A549 treated with GW870086 at 1 μM for 4 hours (cell line): Measurements from ENCODE around the gene FADS1. TPM values are rescaled to one million over a fixed set of nuclear protein-coding genes. Genes with fewer than 3 reads are reported as not detected.

Source experiments
- total RNA-seq: library from RNA; stranded (reverse); fragments of 200-300 nt; extraction: Qiagen RNA extraction; gene quantifications from 5 replicates; pipeline ENCODE4 v1.2.3, GENCODE V29; 2022; ENCODE audit warnings: low read depth

The FADS1 gene
- total RNA-seq: 119 to 158 TPM (median 150 TPM) in 5 replicates

DNA sequence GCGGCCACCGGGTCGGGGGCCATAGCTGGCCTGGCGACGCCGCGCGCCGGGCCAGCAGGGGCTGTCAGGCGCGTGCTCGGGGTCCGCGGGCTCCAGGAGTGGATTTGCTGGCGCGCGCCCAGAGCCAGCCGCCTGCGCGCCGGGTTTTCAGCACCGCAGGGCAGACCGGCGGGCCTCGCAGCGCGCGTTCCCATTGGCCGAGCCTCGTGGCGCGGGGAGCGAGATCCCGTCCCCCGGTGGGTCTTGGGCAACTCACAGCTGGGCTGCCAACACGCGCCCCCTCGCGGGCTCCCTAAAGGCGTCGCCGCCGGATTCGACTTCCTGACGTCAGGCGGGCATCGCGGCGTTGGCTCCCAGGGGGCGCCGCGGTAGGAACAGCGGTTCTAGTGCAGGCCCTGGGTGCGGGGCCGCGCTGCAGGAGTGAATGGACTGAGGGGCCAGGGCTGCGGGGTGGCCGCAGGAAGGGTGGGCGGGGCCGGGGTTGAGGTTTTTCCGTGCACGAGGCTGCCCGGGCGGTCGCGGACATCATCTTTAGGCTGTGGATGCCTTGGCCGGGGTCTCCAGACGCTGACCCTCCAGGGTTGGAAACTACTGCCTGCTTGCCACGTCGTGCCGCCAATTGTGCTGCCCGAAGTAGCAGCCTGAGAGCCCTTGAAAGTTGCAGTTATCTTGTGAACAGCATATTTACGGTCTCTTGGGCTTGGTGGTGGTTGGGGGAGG is at the start of gene FADS1:
Gene FADS1, minus strand, starts transcription at position 268 of the 720 bp plus-strand sequence. Its CDS starts 74 bp downstream, at position 194.

DNA sequence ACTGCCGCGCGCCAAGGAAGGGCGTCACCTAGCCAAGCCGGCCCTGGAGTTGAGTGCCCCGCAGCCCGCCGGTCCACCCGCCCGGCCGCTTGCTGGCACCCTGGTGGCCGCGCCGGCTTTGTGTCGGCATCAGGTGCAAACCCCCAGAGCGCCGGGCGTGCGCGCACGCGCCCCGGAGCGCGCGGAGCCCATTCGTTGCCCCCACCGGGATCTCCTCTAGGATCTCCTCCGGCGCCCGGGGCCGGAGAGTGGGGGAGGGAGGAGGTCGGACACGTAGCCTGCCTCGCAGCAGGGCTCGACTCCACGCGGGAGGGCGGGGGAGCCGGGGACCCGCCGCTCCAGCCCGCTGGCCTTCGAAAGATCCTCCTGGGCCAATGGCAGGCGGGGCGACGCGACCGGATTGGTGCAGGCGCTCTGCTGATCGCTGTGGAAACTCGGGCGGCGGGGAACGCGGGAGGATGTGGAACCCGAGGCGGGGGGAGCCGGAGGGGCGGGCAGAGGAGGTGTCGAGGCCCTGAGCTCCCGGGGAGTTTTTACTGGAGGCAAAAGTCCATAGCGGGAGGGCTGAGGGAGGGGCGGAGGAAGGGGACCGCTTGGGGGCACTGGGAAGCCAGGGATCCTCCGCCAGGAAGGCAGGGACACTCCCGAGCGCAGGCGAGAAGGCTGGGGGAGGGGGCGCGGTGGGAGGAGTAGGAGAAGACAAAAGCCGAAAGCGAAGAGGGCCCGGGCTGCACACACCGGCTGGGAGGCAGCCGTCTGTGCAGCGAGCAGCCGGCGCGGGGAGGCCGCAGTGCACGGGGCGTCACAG is 11.0 kb upstream of the FADS1 start, which contains the start of gene FADS2:
Gene FADS2, plus strand, starts transcription at position 730 of the 808 bp plus-strand sequence. CDS start 91 bp downstream, outside the sequence.

DNA sequence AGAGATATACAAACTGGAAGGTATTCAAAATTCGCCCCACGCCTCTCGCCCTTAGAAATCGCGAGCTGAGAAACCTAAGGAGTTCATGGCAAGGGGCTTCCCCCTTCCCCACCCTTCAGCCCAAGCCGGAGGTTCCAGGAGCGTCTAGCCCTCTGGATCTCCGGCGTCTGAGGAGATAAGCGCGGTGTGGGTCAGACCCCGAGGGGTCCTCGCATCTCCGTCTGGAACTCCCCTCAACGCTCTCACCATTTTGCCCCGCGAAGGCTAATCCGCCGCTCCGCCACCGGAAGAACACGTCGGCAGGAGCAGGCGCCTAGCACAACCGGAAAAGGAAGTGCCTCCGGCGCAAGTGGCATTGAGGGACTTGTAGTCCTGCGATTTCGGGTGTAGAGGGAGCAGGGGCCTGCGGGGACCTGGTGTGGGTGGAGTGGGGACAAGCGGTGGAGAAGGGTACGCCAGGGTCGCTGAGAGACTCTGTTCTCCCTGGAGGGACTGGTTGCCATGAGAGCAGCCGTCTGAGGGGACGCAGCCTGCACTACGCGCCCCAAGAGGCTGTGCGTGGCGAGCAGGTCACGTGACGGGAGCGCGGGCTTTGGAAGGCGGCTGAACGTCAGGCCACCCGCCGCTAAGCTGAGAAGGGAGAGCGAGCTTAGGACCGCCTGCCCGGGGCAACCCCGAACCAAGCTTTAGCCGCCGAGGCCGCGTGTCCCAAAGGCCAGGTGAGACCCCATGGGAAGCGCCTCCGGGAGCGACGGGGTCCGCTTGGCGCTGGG is 24.3 kb downstream of the FADS1 start, which contains the start of the genes FEN1 and TMEM258:
Gene FEN1, plus strand, starts transcription at position 602 of the 773 bp plus-strand sequence. CDS start 2,451 bp downstream, outside the sequence.
Gene TMEM258, minus strand, starts transcription at position 290 of the 773 bp plus-strand sequence. Its CDS starts 41 bp downstream, at position 249.

DNA sequence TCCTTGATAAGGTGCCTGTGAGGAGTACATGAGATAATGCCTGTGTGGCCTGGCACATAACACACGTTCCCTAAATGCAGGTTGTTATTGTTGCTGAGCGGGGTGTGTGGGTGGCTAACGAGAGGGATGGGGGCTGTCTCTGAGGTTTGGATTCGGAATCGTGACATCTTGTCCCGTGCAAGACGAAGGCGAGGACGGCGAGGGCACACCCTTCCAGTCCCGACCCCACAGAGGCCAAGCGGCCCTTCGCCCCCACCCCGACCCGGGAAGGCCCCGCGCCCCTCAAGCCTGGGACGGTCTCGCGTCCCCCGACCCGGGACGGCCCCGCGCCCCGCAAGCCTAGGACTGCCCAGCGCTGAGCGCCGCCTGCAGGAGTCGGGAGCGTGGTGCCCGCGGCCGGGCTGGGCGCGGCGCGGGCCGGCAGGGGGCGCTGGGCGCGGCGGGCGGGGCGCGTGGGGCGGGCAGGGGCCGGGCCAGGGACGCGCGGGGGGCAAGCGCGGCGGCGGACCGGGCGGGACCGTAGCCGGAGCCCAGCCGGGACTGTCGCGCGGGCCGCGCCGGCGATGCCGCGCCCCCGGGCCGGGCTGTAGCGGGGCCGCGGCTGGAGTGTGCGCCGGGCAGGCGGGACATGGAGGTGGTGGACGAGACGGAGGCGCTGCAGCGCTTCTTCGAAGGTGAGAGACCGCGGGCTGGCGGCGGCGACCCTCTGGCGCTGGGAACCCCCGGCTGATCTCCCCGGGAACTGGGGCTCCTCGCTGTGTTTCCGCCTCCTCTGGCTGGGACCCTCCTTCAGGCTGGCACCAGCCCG is 64.5 kb downstream of the FADS1 start, which contains the start of gene MYRF:
Gene MYRF, plus strand, starts transcription at position 520 of the 808 bp plus-strand sequence. Its CDS starts 109 bp downstream, at position 629.

Other genes with a start within 250 kb of the FADS1 start
- gene SYT7, start 235.9 kb downstream of the FADS1 start, total RNA-seq: 0.96 to 2.0 TPM (median 1.5 TPM) in 5 replicates
- gene DAGLA, start 136.6 kb downstream of the FADS1 start, total RNA-seq: 5.1 to 8.2 TPM (median 7.1 TPM) in 5 replicates
- gene MYRF, start 64.4 kb downstream of the FADS1 start, total RNA-seq: 15.9 to 22.9 TPM (median 20.8 TPM) in 5 replicates
- gene TMEM258, start 24.4 kb downstream of the FADS1 start, total RNA-seq: 216 to 266 TPM (median 234 TPM) in 5 replicates
- gene FEN1, start 24.1 kb downstream of the FADS1 start, total RNA-seq: 88.3 to 103 TPM (median 98.3 TPM) in 5 replicates
- 265 to 340 TPM (median 308 TPM) in 5 replicates for gene FADS2, start 11.3 kb upstream of the FADS1 start, total RNA-seq
- 49.6 to 65.9 TPM (median 63.9 TPM) in 5 replicates for gene FADS3, start 74.5 kb upstream of the FADS1 start, total RNA-seq
- 12.8 to 15.7 TPM (median 14.5 TPM) in 5 replicates for gene RAB3IL1, start 100.6 kb upstream of the FADS1 start, total RNA-seq
- gene BEST1, start 133.3 kb upstream of the FADS1 start, total RNA-seq: 2.4 to 5.4 TPM (median 2.9 TPM) in 5 replicates
- gene FTH1, start 150.6 kb upstream of the FADS1 start, total RNA-seq: 10,289 to 19,481 TPM (median 16,743 TPM) in 5 replicates